GM18511 (cell line): ENCODE data around the gene NAPB.
A peak's percentile ranks its signal among the peaks of the same experiment; 100 is the strongest.

Experiments
- ATAC-seq: cut with Tn5 transposase; IDR thresholded peaks from one replicate; pipeline ENCODE4 v1.9.1; 2021; ENCODE audit warnings: mild to moderate bottlenecking, moderate library complexity; ENCODE audit not compliant: unreplicated experiment

NAPB gene

DNA sequence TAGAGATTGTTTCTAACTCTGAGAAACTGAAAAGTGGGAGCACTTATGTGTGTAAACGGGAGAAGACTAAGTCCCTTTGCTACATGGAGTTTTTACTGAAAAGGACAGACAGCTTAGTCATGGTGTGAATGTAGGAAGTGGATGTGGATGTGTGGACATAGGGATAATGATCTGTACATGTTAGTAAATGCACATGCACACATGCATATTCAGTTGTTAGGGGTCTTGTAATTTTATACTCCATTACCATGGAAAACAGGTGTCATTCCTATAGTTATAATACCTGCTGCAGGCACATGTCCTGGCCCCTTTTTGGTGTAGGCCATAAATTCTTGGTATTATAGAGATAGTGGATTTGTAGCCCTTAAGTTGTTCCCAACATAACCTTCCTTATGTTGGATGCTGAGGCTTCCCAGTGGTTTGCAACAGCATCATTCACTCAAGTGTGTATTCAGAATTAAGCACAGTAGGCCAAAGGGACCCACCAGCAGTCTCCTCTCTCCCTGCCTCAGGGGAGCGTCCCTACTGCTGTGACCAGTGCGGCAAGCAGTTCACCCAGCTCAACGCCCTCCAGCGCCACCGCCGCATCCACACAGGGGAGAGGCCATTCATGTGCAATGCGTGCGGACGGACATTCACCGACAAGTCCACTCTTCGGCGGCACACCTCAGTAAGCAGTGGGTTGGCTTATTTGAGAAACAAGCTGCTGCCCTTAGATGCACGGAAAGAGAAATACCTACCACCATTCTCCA is 52.0 kb downstream of the NAPB start:
- ATAC-seq = no peak

DNA sequence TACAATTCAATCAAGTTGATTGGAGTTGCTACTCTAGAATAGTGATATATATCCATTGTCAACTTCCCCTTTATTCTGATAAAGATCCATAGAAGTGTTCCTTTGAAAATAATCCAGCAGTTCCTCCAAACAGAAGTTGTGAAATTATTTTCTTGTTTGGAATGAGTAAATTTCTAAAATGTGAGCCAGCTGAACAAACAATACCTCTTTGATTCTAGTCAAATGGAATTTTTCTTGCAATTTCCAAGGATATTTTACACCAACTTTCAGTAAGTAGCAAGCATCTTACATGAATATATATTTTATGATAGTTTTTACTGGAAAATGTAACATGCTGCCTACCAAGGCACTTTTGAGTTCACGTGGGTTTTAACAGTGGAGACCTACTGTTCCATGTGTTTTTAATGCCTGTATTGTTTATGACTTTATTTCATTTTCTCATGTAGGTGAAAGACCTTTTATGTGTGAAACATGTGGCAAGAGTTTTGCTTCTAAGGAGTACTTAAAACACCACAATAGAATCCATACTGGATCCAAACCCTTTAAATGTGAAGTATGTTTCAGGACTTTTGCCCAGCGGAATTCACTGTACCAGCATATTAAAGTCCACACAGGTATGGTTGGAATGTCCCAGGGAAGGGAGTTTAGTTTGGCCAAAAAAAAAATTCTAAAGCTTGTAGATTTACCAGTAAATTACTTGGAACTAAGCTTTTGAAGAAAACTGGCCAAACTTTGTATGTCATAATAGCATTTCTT is 52.8 kb downstream of the NAPB start:
- ATAC-seq = no peak

DNA sequence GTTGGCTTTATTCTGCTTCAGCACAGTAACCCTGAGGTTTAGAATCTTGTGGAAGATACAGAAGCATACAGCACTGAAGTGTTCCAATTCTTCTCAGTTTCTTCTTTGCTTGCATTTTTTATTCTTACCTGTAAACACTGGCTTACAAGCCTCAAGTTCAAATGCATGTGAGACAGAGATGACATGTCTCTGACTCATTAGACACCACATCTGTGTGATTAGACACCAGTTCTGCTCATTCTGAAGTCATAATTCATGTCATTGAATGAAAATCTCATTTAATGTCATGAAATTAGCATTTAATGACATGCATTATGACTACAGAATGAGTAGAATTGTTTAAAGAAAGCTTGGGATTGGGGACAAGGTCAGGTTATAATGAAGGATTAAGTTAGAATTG is 53.5 kb downstream of the NAPB start:
- ATAC-seq = no peak

DNA sequence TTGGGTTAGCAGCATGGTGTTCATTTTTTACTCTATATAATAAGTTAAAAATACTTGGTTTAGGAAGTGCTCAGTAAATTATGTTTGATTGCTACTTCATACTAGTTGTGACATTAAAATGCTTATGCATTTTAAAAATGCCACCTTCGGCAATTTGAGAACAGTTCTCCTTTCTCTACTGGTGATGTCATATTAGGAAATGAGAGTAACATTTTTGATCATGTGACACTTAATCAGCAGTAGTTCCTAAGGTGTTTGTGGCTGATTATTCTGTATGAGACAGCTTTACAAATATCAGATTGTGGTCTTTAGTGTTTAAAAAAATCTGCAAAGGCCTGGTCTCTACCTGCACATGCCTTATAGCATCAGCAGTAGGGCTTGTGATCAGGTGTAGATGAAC is 54.9 kb downstream of the NAPB start:
- no peak for ATAC-seq

DNA sequence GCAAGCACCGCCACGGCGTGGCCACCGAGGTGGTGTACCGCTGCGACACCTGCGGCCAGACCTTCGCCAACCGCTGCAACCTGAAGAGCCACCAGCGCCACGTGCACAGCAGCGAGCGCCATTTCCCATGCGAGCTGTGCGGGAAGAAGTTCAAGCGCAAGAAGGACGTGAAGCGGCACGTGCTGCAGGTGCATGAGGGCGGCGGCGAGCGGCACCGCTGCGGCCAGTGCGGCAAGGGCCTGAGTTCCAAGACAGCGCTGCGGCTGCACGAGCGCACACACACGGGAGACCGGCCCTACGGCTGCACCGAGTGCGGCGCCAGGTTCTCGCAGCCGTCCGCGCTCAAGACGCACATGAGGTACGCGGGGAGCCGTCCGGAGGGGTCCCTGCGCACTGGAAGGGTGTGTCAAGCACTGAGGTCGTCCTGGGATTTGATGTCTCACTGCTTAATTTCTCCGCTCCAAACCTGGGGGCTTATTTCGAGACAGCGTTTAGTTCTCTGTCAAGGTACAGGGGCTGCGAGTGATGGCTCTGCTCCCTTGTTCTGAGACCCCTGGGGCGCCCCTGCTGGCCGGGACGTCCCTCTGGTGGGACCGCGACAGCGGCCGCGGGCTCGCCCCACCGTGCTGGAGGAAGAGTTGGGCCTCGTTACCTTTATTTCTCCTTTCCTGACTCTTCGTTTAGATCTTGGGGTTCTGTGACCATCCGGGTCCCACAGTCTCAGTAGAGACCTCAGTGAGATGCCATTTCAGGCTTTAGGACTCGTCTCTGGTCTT is 55.7 kb downstream of the NAPB start:
- no peak for ATAC-seq

DNA sequence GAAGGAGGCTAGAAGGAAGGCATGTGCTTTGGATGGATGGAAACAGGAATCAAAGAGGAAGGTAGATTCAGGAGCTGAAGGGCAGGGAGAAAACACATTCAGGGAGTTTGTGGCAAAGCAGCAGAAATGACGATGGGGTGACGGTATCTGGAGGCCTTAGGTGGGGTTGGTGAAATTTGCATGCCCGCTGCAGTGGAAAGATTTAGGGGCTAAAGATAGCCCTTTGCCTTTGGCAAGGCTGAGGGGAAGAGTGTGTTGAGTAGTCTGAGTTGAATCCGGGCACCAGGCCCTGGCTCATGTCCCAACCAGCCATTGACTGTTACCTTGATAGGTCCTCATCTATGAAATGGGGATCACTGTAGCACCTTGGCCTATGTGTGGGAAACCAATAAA is 58.0 kb downstream of the NAPB start:
- no peak for ATAC-seq

DNA sequence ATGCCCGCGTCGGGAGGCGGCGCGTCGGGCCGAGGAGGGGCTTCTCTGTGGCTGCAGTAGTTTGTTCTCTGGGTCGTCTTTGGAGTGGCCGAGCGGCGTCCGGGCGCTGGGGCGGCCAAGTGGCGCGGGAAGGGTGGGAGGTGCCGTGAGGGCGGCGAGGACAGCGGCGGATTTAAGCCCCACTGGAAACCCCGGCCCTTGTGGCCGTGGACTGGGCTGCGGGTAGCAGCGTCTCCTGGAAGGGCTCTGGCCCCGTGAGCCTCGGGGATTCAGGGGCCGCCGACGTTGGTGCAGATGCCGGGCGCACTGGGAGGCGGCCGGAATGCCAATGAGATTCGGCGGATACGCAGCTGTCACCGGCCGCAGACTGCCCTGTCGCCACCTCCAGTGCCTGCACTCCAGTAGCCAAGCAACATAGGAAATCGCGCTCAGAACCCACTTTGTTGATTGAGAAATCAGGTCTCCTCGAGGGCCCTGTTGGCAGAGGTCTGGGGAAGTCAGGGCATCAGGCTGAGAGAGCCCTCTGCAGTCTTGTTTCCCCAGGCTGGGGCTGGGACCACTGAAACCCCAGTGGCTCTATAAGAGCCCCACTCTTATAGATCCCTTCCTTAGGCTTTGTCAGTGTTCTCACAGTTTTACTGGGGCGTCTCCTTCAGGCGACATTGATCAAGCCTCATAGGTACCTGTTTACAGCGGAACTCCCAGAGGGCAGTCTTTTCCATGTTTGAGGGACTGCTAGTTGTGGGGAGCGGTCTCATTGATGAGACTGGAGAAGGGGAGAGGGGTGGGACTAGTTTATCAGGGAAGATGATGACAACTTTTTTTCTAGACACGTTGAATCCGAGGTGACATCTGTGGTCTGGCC is 58.7 kb downstream of the NAPB start:
- peak; percentile 8 for ATAC-seq

DNA sequence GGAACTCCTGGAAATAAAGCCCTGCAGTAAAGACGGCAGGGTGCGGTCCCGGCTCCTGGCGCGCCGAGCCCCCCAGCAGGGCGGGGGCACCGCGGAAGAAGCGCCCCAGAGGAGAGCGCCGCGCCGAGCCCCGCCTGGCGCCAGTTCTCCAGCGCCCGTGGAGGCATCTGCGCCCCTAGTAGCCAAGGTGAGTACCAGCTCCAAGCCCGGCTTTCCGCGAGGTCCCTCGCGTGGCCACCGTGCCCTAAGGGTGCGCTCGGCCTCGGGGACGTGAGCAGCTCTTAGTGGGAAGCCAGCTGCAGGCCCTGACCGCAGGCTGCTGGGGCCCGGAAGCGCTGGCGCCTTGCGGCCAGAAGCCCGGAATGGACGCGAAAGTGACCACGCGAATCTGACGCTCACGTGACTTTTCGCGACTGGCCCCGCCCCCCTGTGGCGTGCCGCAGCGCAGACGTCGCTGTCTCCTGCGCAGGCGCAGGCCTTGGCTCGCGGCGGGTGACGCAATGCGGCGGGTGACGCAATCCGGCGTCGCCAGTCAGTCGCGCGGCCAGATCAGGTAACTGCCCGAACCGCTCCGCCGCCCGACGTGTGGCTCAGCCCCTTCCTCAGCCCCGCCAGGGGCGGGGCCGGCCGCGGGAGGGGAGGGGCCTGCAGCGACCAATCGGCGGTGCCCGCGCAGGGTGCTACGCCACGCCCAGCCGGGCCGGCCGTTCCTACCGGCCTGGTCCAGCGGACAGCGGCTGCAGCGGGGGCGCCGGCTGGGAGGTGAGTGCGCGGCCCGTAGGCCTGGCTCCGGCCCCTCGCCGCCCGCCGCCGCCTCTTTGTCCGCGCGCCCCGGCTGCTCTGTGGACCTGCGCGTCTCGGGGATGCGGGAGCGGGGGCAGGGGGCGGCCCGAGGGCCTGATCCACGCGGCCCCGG is 59.6 kb downstream of the NAPB start, which contains the start of gene GZF1:
Gene GZF1 (plus strand): TSS at position 707 of the 916 bp plus-strand sequence. CDS start 2,202 bp downstream, outside the sequence.
- peak; percentile 66 for ATAC-seq

DNA sequence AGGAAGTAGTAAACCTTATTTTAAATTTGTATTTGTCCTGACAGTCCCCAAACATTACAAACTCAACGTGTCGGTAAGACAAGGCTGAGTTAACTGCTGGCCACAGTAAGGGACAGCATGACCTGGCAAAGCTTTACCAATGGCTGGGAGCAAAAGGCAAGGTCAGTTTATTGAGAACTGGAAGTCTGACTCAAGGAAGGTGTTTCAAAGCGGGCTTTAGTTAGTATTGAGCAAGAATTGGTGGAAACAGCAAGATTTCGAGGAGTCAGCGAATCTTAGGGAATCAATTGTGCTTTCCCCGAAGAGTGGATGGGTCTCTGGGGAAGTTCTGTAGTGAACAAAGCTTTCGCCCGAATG is 60.2 kb downstream of the NAPB start:
- no peak for ATAC-seq

DNA sequence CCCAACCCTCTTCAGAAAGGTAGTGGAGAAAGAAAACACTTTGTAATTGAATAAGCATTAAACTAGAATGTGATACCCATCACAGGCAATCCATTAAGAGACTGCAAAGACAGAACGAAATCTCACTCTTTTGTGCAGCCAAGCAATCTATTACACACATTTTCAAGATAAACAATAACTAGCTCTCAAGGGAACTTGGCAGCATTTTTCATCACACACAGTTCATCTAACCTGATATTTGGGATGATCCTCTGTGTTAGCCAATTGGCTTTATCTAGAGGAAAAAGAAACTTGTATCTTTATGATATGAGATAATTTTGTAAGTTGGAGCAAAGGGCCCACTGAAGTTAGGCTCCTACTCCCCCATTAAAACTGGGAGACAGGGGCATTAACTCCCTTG is 60.8 kb downstream of the NAPB start:
- ATAC-seq = no peak

DNA sequence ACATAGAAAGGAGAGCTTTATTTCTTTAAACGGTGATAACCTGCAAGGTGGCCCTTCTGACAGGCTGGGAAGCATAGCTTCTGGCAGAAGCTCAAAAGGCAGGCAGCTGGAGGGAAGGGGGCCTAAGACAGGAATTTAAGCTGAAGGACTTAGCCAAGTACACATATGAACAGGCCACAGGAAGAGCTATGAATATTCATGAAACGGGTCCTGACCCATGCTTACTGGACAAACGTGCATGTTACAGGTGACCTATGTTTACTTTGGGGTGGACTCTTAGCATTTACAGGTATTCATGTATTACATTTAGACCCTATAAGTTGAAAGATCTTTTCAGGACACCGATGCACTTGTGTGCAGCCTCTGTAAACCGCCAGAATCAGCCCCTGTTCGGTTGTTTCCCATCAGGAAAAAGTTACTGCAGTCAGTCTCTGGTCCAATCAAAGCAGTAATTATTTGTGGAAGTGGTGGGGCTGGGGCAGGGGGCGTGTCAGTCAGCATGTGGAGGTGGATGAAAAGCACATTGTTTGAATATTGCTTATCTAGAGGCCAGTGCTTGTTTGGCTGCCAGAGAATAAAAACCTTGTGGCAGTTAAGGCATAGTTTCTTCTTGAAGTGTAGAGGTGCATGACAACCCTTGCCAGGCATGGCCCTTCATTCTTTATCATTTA is 62.2 kb downstream of the NAPB start:
- no peak for ATAC-seq

DNA sequence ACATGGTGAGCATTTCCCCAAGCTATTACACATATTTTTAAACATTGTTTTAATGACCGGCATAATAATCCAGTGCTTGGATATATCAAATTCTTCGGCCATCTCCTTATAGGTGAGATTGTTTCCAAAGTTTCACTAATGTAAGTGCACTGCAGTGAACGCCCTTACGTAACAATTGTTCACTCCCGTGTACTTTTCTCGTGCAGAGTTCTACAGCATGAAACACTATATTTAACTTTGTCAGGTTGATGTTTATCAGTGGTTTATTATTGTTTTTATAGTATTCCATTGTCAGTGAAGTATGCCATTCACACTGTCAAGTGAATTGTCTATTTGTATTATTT is 62.8 kb downstream of the NAPB start:
- no peak for ATAC-seq

DNA sequence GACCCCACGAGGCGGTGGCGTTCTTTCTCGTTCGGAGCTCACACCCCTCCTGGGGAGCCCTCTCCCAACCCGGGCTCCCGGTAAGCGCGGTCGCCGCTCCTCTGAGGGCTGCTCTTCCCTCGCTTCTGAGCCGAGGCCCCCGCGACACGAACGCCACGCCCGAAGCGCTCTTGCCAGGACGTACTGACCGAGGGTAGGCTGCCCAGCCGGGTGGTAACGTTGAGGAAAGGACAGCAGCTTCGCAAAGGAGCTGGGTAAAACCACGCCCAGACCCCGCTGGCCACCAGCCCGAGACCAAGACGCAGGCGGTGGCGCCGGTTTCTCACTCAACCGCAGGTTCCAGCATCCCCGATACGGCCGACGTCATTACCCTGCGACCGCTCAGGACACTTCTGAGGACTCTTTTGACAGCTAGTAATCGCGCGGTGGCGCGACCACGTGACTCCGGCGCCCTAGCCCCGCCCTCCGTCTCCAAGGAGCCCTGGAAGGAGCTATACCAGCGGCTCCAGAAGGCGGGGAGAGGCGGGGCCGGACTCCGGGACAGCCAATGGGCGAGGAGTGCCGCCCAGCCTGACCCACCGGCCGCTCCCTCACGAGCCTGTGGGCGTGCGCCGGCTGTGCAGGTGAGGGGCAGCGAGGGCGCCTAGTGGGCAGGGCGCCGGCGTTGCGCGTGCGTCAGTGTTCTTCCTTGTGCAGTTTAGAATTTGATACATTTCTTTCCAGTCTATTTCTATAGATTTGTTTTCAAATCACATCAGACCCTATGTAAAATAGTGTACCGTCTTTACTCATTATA is 63.3 kb downstream of the NAPB start:
- peak; percentile 75 for ATAC-seq

DNA sequence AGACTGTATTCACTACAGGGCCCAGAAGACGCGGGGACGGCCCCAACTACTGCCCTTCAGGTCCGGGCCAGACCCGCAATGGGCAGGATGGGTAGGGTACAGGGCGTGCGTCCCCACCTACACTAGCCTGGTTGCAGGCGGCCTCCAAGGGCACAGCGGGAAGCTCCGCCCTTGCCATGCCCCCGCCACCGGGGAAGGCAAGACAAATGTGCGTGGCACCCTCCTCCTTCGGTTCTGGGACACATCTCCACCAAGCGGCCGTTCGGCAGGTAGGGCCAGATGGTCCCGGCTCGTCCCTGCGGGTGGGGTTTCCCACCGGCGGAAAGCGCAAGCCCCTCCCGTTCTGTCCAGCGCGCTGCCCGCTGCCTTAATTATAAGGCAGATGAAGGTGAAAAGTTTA is 65.1 kb downstream of the NAPB start:
- ATAC-seq = no peak

DNA sequence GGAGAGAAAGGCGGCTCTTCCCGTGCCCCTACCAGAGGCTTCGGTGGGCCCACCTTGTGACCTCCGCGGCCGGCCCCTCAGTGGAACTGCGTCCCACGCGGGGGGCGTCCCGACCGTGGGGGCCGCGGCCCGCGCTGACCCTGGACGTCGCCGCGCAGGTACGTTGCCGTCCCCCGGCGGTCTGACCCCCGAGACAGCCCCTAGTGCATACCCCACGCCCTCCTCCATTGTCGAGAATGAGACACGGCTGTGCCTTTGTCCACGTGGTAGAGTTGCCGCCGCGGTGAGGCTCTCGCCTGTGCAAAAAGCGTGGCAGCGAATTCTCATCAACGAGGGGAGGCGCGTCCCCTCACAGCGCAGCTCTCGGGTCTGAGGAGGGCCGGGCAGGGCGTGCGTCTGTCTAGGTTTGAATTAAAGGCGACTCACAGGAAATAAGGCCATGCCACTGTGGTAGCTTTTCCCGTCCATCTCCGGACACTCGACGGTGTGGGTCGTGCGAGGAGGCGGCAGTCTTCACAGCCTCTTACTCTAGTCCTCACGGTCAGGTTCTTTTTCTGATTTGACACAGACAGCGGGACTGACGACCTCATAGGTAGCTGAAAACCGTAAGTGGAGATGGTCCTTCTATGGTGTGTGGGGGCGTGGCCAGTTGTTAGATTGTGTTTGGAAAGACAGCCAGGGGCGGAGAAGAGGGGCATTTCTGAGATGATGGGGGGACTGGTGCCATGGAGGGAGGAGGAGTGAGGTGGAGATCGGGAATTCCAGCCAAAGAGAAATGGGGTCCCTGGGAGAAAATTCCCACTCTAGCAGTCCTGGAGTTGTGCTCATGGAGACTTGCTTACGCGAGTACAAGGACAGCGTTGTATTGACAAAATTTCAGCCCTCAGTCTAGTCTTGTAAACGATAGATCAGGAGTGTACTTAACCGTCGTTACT is 70.1 kb downstream of the NAPB start:
- ATAC-seq = peak; percentile 34

DNA sequence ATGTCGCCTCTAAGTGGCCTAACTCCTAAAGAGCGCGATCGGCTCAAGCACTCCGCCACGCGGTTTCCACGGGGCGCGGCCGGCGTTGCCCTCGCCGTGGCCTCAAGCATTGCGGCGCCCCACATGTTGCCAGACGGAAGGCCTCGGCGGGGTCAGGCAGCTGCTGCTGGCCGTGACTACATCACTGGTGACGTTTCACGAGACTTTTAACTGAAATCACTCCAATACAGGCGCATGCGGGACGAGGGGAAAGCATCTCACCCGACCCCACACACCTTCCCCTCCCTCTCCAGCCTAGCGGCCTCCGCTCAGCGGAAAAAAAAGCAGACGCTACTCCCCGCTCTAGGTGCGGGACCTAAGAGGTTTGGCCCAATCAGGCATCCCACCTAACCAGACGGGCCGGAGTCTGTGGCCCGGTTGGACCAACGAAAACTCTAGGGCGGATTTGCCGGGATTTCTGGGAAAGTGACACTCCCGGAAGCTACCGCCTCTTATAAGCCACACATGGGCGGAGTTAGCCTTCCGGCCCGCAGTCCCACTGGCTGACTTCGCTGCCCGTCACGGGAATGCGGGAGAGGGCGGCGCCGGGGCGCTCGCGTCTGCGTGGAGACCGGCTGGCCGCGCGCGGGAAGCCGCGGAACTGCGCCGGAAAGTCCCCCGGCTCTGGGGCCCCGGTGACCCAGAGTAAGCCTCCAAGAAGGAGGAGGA is 70.9 kb downstream of the NAPB start, which contains the start of gene NXT1:
Gene NXT1 (plus strand): TSS at position 596 of the 708 bp plus-strand sequence. CDS start 3,251 bp downstream, outside the sequence.
- ATAC-seq = peak; percentile 86
